HCT116 (cell line): ENCODE measurements around the gene ADIG. TPM values are rescaled to one million over a fixed set of nuclear protein-coding genes. Genes with fewer than 3 reads are reported as not detected.

ENCODE experiments used
- ATAC-seq: fragments of 200-7000 bp; cut with Tn5 transposase; 2 replicates; pipeline ENCODE4 v1.9.1; 2020; ENCODE audit warnings: mild to moderate bottlenecking, moderate library complexity
- BruUV-seq: library from RNA; stranded (reverse); fragments of 400-500 nt; replicated peaks from 2 replicates; lab custom pipeline; 2021; lab: Mats Ljungman, UMichigan
- CTCF ChIA-PET: fragments of 300-600 bp; sonication (Branson Sonifier 250); formaldehyde crosslinking; loops from one replicate; lab custom pipeline; 2021; ENCODE audit warnings: antibody characterized with exemption; lab: Charles Lee
- POLR2A ChIA-PET: fragments of 300-600, 350-600 bp; sonication (Branson Sonifier 250); formaldehyde crosslinking; loops from one replicate; lab custom pipeline; 2021; ENCODE audit warnings: antibody characterized with exemption; lab: Charles Lee
- RAD21 ChIA-PET, 2 experiments: fragments of 300-600 bp; sonication (Branson Sonifier 250); formaldehyde crosslinking; loops; one replicate each; lab custom pipeline; 2023; ENCODE audit warnings: low total read pairs in 2 of 2; ENCODE audit not compliant: uncharacterized antibody in 2 of 2, unreplicated experiment in 2 of 2, low non-redundant PET in 1 of 2; lab: Charles Lee
- DNase-seq: peaks from one replicate; pipeline ENCODE4 v3.0.0-alpha.2; 2010; ENCODE audit warnings: low read depth, low spot score
- H2AFZ ChIP-seq: fragments of 200-600 bp; shearing (Covaris generic), sonication (generic); 2 replicates; pipeline ENCODE4 v1.6.1; 2017; ENCODE audit warnings: low read depth, mixed run types, mixed read lengths, antibody characterized with exemption, low read length; ENCODE audit not compliant: poor library complexity, severe bottlenecking
- H3K27ac ChIP-seq: 2 replicates; pipeline ENCODE4 v1.5.1; 2012; ENCODE audit warnings: low read depth, low read length
- H3K27me3 ChIP-seq: fragments of 200-600 bp; sonication (generic); 2 replicates; pipeline ENCODE4 v1.6.1; 2016; ENCODE audit warnings: mixed run types, low read length, mixed read lengths; ENCODE audit not compliant: insufficient read depth
- H3K36me3 ChIP-seq, 2 experiments: fragments of 200-500 bp in 1 of 2; fragments of 200-600 bp in 1 of 2; sonication (Bioruptor generic) in 1 of 2; sonication (generic) in 1 of 2; 2 replicates each; pipeline versions ENCODE4 v1.5.1 to v1.6.1; 2014 to 2016; ENCODE audit warnings: low read length in 2 of 2, inconsistent platforms in 1 of 2, mixed read lengths in 1 of 2, mixed run types in 1 of 2; ENCODE audit not compliant: insufficient read depth in 2 of 2, control insufficient read depth in 1 of 2
- H3K4me1 ChIP-seq, 2 experiments: fragments of 200-600 bp in 1 of 2; sonication (generic) in 1 of 2; 2 replicates each; pipeline versions ENCODE4 v1.5.1 to v1.6.1; 2012 to 2017; ENCODE audit warnings: low read length in 2 of 2, inconsistent platforms in 1 of 2, mild to moderate bottlenecking in 1 of 2, mixed read lengths in 1 of 2, mixed run types in 1 of 2, moderate library complexity in 1 of 2; ENCODE audit not compliant: insufficient read depth in 2 of 2, control insufficient read depth in 1 of 2
- H3K4me2 ChIP-seq: fragments of 200-600 bp; sonication (generic); 2 replicates; pipeline ENCODE4 v1.6.1; 2017; ENCODE audit warnings: mixed run types, low read length, mixed read lengths
- H3K4me3 ChIP-seq, 2 experiments: fragments of 200-600 bp in 1 of 2; sonication (generic) in 1 of 2; replicated peaks in 1 of 2; 2 replicates each; pipeline ENCODE4 v1.5.1; 2011 to 2016; ENCODE audit warnings: low read length in 2 of 2, control low read depth in 1 of 2, low read depth in 1 of 2, mild to moderate bottlenecking in 1 of 2, mixed read lengths in 1 of 2, mixed run types in 1 of 2
- H3K79me2 ChIP-seq: fragments of 200-600 bp; sonication (generic); 2 replicates; pipeline ENCODE4 v1.6.1; 2017; ENCODE audit warnings: mild to moderate bottlenecking, mixed run types, low read length, moderate library complexity, mixed read lengths; ENCODE audit not compliant: insufficient read depth
- H3K9ac ChIP-seq: fragments of 200-600 bp; sonication (generic); 2 replicates; pipeline ENCODE4 v1.6.1; 2016; ENCODE audit warnings: low read length, mixed read lengths
- H3K9me2 ChIP-seq: fragments of 200-600 bp; sonication (generic), shearing (Covaris generic); 2 replicates; pipeline ENCODE4 v1.6.1; 2017; ENCODE audit warnings: mixed run types, mild to moderate bottlenecking, moderate library complexity; ENCODE audit not compliant: insufficient read depth
- H3K9me3 ChIP-seq, 2 experiments: fragments of 200-500 bp in 1 of 2; fragments of 200-600 bp in 1 of 2; sonication (Bioruptor generic) in 1 of 2; sonication (generic) in 1 of 2; 2 replicates each; pipeline ENCODE4 v1.6.1; 2014 to 2017; ENCODE audit warnings: low read length in 2 of 2, mixed read lengths in 2 of 2, inconsistent platforms in 1 of 2, low read depth in 1 of 2, mild to moderate bottlenecking in 1 of 2, mixed run types in 1 of 2, moderate library complexity in 1 of 2; ENCODE audit not compliant: control insufficient read depth in 1 of 2, insufficient read depth in 1 of 2
- H4K20me1 ChIP-seq: fragments of 200-600 bp; sonication (generic), shearing (Covaris generic); 2 replicates; pipeline ENCODE4 v1.6.1; 2017; ENCODE audit warnings: mixed run types, mild to moderate bottlenecking, moderate library complexity; ENCODE audit not compliant: insufficient read depth
- EZH2 ChIP-seq: fragments of 200-600 bp; sonication (generic); IDR thresholded peaks from 2 replicates; pipeline ENCODE4 v1.6.1; 2017; ENCODE audit warnings: antibody characterized with exemption, mixed run types
- JUND ChIP-seq: IDR thresholded peaks from 2 replicates; pipeline ENCODE4 v1.6.1; 2012
- POLR2AphosphoS5 ChIP-seq: IDR thresholded peaks from 2 replicates; pipeline ENCODE4 v1.6.1; 2011; ENCODE audit warnings: mild to moderate bottlenecking, low read depth, low read length, moderate library complexity
- REST ChIP-seq: IDR thresholded peaks from 2 replicates; pipeline ENCODE4 v1.6.1; 2012; ENCODE audit warnings: low read depth
- ZBTB33 ChIP-seq: IDR thresholded peaks from 2 replicates; pipeline ENCODE4 v1.6.1; 2011; ENCODE audit warnings: mild to moderate bottlenecking, low read length, moderate library complexity; ENCODE audit not compliant: insufficient replicate concordance; ENCODE audit errors: extremely low read depth
- intact Hi-C: fragments of 100-400 bp; cut with micrococcal nuclease; formaldehyde crosslinking; loops from 2 replicates; pipeline ENCODE4 v1.10.0; 2022
- total RNA-seq: library from RNA; stranded (reverse); gene quantifications from one replicate; pipeline ENCODE4 v1.2.1, GENCODE V29; 2021; ENCODE audit not compliant: unreplicated experiment
- TF ChIP-seq, protein P1 (sequence below), 3 experiments: fragments of 200-600 bp in 1 of 3; sonication (generic) in 1 of 3; IDR thresholded peaks in 2 of 3; conservative IDR thresholded peaks in 1 of 3; 2 replicates each; pipeline ENCODE4 v1.5.1; 2012 to 2017; ENCODE audit warnings: low read depth in 2 of 3, low read length in 2 of 3, antibody characterized with exemption in 1 of 3, borderline replicate concordance in 1 of 3, control low read depth in 1 of 3, mild to moderate bottlenecking in 1 of 3, mixed read lengths in 1 of 3, mixed run types in 1 of 3, moderate library complexity in 1 of 3; ENCODE audit not compliant: insufficient read depth in 1 of 3
- TF ChIP-seq, protein P2 (sequence below): IDR thresholded peaks from 2 replicates; pipeline ENCODE4 v1.6.1; 2012

Gene ADIG
- total RNA-seq, 1 experiment from 2014 or later = not detected

GRCh38 chr20:38550274-38550673 is 30.7 kb upstream of the ADIG start:
- Histone ChIP-seq H4K20me1 (no peaks in the 10 kb centered on the region), H3K36me3 (peaks cover 17 to 35% of the 10 kb centered on the region in 2 experiments; a peak in 3 of 4 replicates), H2AFZ (no peak overlapping the region), H3K4me2 (no peak overlapping the region), H3K79me2 (no peaks in the 10 kb centered on the region), H3K9ac (no peak overlapping the region), H3K9me3 (no peaks in the 10 kb centered on the region), H3K27me3 (no peaks in the 10 kb centered on the region), H3K4me1 (peaks cover 3 to 4% of the 10 kb centered on the region in 2 experiments; a peak in 1 of 4 replicates), H3K4me3 (no peak overlapping the region), H3K27ac (no peak overlapping the region), H3K9me2 (no peaks in the 10 kb centered on the region)
- DNase-seq (no peak), ATAC-seq (peak; percentile 72)
- ChIA-PET RAD21 (no interaction called here), POLR2A (no interaction called here), CTCF (no interaction called here)
- BruUV-seq = no TSS peak
- intact Hi-C loops = no loop called here
- TF ChIP-seq JUND (no peak), POLR2AphosphoS5 (no peak), EZH2 (no peak), ZBTB33 (no peak), REST (no peak)
- TF ChIP-seq, protein P1, sequence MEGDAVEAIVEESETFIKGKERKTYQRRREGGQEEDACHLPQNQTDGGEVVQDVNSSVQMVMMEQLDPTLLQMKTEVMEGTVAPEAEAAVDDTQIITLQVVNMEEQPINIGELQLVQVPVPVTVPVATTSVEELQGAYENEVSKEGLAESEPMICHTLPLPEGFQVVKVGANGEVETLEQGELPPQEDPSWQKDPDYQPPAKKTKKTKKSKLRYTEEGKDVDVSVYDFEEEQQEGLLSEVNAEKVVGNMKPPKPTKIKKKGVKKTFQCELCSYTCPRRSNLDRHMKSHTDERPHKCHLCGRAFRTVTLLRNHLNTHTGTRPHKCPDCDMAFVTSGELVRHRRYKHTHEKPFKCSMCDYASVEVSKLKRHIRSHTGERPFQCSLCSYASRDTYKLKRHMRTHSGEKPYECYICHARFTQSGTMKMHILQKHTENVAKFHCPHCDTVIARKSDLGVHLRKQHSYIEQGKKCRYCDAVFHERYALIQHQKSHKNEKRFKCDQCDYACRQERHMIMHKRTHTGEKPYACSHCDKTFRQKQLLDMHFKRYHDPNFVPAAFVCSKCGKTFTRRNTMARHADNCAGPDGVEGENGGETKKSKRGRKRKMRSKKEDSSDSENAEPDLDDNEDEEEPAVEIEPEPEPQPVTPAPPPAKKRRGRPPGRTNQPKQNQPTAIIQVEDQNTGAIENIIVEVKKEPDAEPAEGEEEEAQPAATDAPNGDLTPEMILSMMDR (IDR thresholded peaks at IDR 0.05 in 2 of 3, conservative IDR thresholded peaks at IDR 0.05 in 1 of 3; ENCODE audit: borderline replicate concordance in 1 of 3, insufficient read depth in 1 of 3, low read depth in 2 of 3, low read length in 2 of 3) = peak in 2 of 3 experiments; percentile 33 to 46; a peak in 3 of 6 replicates
- TF ChIP-seq, protein P2, sequence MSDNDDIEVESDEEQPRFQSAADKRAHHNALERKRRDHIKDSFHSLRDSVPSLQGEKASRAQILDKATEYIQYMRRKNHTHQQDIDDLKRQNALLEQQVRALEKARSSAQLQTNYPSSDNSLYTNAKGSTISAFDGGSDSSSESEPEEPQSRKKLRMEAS = no peak
